K562 (cell line): ENCODE measurements around the gene VEGFB. TPM values are rescaled to one million over a fixed set of nuclear protein-coding genes. Genes with fewer than 3 reads are reported as not detected.

Source experiments
- CREB1 ChIP-seq, 2 experiments: sonication (generic) in 1 of 2; formaldehyde crosslinking in 1 of 2; IDR thresholded peaks; 2 replicates each; pipeline versions ENCODE4 v1.6.1 to v1.8.0; 2012 to 2022; ENCODE audit warnings: inconsistent platforms in 1 of 2, mild to moderate bottlenecking in 1 of 2, missing genetic modification reagents in 1 of 2, moderate library complexity in 1 of 2
- EGR1 ChIP-seq: fragments of 450-650 bp; conservative IDR thresholded peaks from 2 replicates; pipeline ENCODE4 v1.6.1; 2017; ENCODE audit warnings: mild to moderate bottlenecking
- EP300 ChIP-seq: IDR thresholded peaks from 2 replicates; pipeline ENCODE4 v1.6.1; 2012; ENCODE audit warnings: low read length, improper control_type of control experiment
- ETV6 ChIP-seq, 3 experiments: fragments of 150-350 bp in 1 of 3; sonication (generic) in 1 of 3; formaldehyde crosslinking in 1 of 3; IDR thresholded peaks; 2 replicates each; pipeline versions ENCODE4 v1.6.1 to v1.8.0; 2014 to 2022; ENCODE audit warnings: borderline replicate concordance in 2 of 3, low read depth in 2 of 3, antibody characterized with exemption in 1 of 3, low read length in 1 of 3, mild to moderate bottlenecking in 1 of 3, missing genetic modification reagents in 1 of 3
- FOXK2 ChIP-seq, 2 experiments: fragments of 450-650 bp; IDR thresholded peaks in 1 of 2; conservative IDR thresholded peaks in 1 of 2; 2 replicates each; pipeline ENCODE4 v1.6.1; 2016; ENCODE audit warnings: low read depth in 2 of 2, mild to moderate bottlenecking in 1 of 2
- HDAC2 ChIP-seq: fragments of 450-650 bp; IDR thresholded peaks from 2 replicates; pipeline ENCODE4 v1.6.1; 2016; ENCODE audit warnings: mild to moderate bottlenecking
- MCM3 ChIP-seq: fragments of 450-650 bp; IDR thresholded peaks from 2 replicates; pipeline ENCODE4 v1.6.1; 2016
- NR2F6 ChIP-seq: fragments of 450-650 bp; formaldehyde crosslinking; IDR thresholded peaks from 2 replicates; pipeline ENCODE4 v1.4.0; 2020; ENCODE audit warnings: mild to moderate bottlenecking
- POLR2A ChIP-seq: fragments of 450-650 bp; conservative IDR thresholded peaks from 2 replicates; pipeline ENCODE4 v1.6.1; 2016
- POLR2G ChIP-seq: fragments of 200-400 bp; formaldehyde crosslinking; IDR thresholded peaks from 2 replicates; pipeline ENCODE4 v1.6.1; 2017; ENCODE audit warnings: low read depth, mild to moderate bottlenecking, antibody characterized with exemption, low read length, moderate library complexity
- SRF ChIP-seq, 2 experiments: fragments of 250-450, 450-650 bp in 1 of 2; sonication (Bioruptor Pico) in 1 of 2; sonication (generic) in 1 of 2; formaldehyde crosslinking; IDR thresholded peaks; 2 replicates each; pipeline versions ENCODE4 v1.5.0 to v1.5.1; 2020 to 2022; ENCODE audit warnings: mild to moderate bottlenecking in 1 of 2, missing genetic modification reagents in 1 of 2
- SRSF1 ChIP-seq: fragments of 200-400 bp; formaldehyde crosslinking; IDR thresholded peaks from 2 replicates; pipeline ENCODE4 v1.6.1; 2017; ENCODE audit warnings: mild to moderate bottlenecking, low read depth, low read length, moderate library complexity
- TCFL5 ChIP-seq: fragments of 250-450 bp; sonication (Bioruptor Pico); conservative IDR thresholded peaks from 2 replicates; pipeline ENCODE4 v1.6.1; 2021; ENCODE audit warnings: mild to moderate bottlenecking, moderate library complexity, matching md5 sums
- ZBTB17 ChIP-seq: fragments of 450-650 bp; formaldehyde crosslinking; IDR thresholded peaks from 2 replicates; pipeline ENCODE4 v1.4.0; 2020; ENCODE audit warnings: mild to moderate bottlenecking
- ZFX ChIP-seq: sonication (generic); formaldehyde crosslinking; IDR thresholded peaks from 2 replicates; pipeline ENCODE4 v1.8.0; 2022; ENCODE audit warnings: mild to moderate bottlenecking, missing genetic modification reagents, moderate library complexity
- polyA plus RNA-seq, 8 experiments: library from polyadenylated mRNA; depleted of rRNA in 4 of 8; stranded (reverse) in 5 of 8; unstranded in 3 of 8; fragments of >200 nt; fragmentation: Nextera tagmentation in 2 of 8; fragmentation: Illumina TruSeq in 1 of 8; extraction: Ambion mirVana in 2 of 8; extraction: Trizol in 1 of 8; gene quantifications; 2 replicates each; pipeline versions ENCODE4 v1.2.1 to v1.2.3, GENCODE V29; 2011 to 2014; ENCODE audit warnings: inconsistent platforms in 1 of 8, missing spikeins in 1 of 8
- total RNA-seq, 7 experiments: library from RNA; depleted of rRNA in 6 of 7; stranded (reverse); fragments of >200 nt in 6 of 7; fragmentation: Illumina TruSeq in 2 of 7; extraction: Trizol in 2 of 7; gene quantifications; 2 replicates each; pipeline versions ENCODE4 v1.2.1 to v1.2.3, GENCODE V29; 2011 to 2021; ENCODE audit warnings: low replicate concordance in 1 of 7
- TF ChIP-seq, protein P1 (sequence below): fragments of 450-650 bp; IDR thresholded peaks from 2 replicates; pipeline ENCODE4 v1.6.1; 2016; ENCODE audit warnings: borderline replicate concordance
- TF ChIP-seq, protein P2 (sequence below): sonication (generic); formaldehyde crosslinking; IDR thresholded peaks from 2 replicates; pipeline ENCODE4 v1.9.0; 2022; ENCODE audit warnings: mild to moderate bottlenecking, missing genetic modification reagents
- TF ChIP-seq, protein P3 (sequence below): fragments of 250-450 bp; sonication (Bioruptor Pico); IDR thresholded peaks from 2 replicates; pipeline ENCODE4 v1.5.0; 2022; ENCODE audit warnings: mild to moderate bottlenecking
- TF ChIP-seq, protein P4 (sequence below), 3 experiments: fragments of 200-800 bp in 1 of 3; sonication (Bioruptor generic) in 1 of 3; sonication (generic) in 1 of 3; formaldehyde crosslinking in 1 of 3; IDR thresholded peaks; 2 replicates each; pipeline versions ENCODE4 v1.6.1 to v1.8.0; 2016 to 2022; ENCODE audit warnings: mild to moderate bottlenecking in 2 of 3, missing compliant biosample characterization in 2 of 3, missing genetic modification characterization in 2 of 3, missing genetic modification reagents in 1 of 3

Gene VEGFB
- total and polyA plus RNA-seq, 9 of the 15 experiments (the other 6 are each of a cell fraction or from before 2014, with no cell fraction given) = 11.0 to 83.4 (median 25.7) TPM

DNA sequence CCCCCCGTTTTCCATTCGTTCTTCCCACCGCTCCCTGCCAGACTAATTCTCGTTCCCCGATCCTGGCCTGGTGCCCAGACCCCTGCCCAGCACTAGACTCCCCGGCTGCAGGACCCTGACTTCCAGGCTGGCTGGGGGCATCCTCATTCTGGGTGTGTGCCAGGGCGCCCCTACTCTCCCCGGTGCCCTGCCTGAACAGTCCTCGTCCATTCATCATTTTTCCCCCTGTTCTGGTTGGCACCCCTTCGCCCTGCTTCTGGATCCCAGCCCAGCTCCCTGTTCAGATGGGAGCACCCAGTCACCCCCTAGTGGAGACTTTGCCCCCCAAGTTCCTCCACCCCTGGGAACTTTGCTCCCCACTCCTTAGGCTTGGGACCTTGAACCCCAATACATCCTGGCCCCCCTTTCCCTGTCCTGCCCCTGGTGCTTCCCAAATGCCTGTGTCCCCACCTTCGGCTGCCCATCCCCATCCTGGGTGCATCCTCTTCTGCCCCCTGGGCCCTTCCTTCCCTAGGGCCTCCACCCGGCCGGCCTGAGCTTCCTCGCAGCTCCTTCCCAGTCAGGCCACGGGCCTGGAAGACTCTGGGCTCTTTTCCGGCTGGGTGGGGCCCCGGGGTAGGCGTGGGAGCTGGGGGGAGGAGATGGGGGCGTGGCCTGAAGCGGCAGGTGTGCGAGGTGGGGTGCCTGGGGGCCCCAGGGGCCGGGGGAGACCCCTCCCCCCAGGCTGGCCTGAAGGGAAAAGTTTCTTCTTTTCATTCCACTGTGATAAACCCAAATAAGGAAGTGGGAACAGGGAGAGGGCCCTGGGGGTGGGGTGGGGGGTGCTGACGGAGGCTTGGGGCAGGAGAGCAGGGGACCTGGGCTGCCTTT is 17.9 kb downstream of the VEGFB start (continued):
- TF ChIP-seq, protein P1, sequence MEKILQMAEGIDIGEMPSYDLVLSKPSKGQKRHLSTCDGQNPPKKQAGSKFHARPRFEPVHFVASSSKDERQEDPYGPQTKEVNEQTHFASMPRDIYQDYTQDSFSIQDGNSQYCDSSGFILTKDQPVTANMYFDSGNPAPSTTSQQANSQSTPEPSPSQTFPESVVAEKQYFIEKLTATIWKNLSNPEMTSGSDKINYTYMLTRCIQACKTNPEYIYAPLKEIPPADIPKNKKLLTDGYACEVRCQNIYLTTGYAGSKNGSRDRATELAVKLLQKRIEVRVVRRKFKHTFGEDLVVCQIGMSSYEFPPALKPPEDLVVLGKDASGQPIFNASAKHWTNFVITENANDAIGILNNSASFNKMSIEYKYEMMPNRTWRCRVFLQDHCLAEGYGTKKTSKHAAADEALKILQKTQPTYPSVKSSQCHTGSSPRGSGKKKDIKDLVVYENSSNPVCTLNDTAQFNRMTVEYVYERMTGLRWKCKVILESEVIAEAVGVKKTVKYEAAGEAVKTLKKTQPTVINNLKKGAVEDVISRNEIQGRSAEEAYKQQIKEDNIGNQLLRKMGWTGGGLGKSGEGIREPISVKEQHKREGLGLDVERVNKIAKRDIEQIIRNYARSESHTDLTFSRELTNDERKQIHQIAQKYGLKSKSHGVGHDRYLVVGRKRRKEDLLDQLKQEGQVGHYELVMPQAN = peak; percentile 25; the same call in 1 of the 2 replicates
- peak; percentile 62 for TF ChIP-seq POLR2G
- no peak for TF ChIP-seq FOXK2 (conservative IDR thresholded peaks at IDR 0.05 in 1 of 2, IDR thresholded peaks at IDR 0.05 in 1 of 2; ENCODE audit: low read depth in 2 of 2)
- peak; percentile 76 for TF ChIP-seq POLR2A
- TF ChIP-seq, protein P2, sequence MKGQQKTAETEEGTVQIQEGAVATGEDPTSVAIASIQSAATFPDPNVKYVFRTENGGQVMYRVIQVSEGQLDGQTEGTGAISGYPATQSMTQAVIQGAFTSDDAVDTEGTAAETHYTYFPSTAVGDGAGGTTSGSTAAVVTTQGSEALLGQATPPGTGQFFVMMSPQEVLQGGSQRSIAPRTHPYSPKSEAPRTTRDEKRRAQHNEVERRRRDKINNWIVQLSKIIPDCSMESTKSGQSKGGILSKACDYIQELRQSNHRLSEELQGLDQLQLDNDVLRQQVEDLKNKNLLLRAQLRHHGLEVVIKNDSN = no peak
- TF ChIP-seq EP300 = no peak
- TF ChIP-seq, protein P3, sequence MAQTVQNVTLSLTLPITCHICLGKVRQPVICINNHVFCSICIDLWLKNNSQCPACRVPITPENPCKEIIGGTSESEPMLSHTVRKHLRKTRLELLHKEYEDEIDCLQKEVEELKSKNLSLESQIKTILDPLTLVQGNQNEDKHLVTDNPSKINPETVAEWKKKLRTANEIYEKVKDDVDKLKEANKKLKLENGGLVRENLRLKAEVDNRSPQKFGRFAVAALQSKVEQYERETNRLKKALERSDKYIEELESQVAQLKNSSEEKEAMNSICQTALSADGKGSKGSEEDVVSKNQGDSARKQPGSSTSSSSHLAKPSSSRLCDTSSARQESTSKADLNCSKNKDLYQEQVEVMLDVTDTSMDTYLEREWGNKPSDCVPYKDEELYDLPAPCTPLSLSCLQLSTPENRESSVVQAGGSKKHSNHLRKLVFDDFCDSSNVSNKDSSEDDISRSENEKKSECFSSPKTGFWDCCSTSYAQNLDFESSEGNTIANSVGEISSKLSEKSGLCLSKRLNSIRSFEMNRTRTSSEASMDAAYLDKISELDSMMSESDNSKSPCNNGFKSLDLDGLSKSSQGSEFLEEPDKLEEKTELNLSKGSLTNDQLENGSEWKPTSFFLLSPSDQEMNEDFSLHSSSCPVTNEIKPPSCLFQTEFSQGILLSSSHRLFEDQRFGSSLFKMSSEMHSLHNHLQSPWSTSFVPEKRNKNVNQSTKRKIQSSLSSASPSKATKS (CRISPR knock-in tag) = no peak
- no peak for TF ChIP-seq ETV6 (IDR thresholded peaks at IDR 0.05; ENCODE audit: borderline replicate concordance in 1 of 2, low read depth in 2 of 2, low read length in 1 of 2)
- TF ChIP-seq ETV6 (CRISPR knock-in tag; IDR thresholded peaks at IDR 0.05; ENCODE audit: borderline replicate concordance) = no peak
- TF ChIP-seq, protein P4, sequence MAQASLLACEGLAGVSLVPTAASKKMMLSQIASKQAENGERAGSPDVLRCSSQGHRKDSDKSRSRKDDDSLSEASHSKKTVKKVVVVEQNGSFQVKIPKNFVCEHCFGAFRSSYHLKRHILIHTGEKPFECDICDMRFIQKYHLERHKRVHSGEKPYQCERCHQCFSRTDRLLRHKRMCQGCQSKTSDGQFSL (CRISPR knock-in tag; IDR thresholded peaks at IDR 0.05) = 0 out of 2 replicates have a peak, but pooled peaks have one; percentile 7
- TF ChIP-seq, protein P4 (tag; IDR thresholded peaks at IDR 0.05) = no peak
- 0 out of 2 replicates have a peak, but pooled peaks have one; percentile 40 for TF ChIP-seq HDAC2
- peak; percentile 28; the same call in 1 of the 2 replicates for TF ChIP-seq ZFX (CRISPR knock-in tag)
- no peak for TF ChIP-seq SRSF1
- TF ChIP-seq TCFL5 (CRISPR knock-in tag) = no peak
- TF ChIP-seq NR2F6 (CRISPR knock-in tag) = 0 out of 2 replicates have a peak, but pooled peaks have one; percentile 2
- peak; percentile 15; the same call in 1 of the 2 replicates for TF ChIP-seq CREB1 (IDR thresholded peaks at IDR 0.05)
- TF ChIP-seq CREB1 (CRISPR knock-in tag; IDR thresholded peaks at IDR 0.05) = no peak
- no peak for TF ChIP-seq MCM3
- peak; percentile 16; the same call in 1 of the 2 replicates for TF ChIP-seq ZBTB17
- peak; percentile 51 for TF ChIP-seq EGR1
- TF ChIP-seq SRF (CRISPR knock-in tag; IDR thresholded peaks at IDR 0.05) = 0 out of 4 replicates have a peak, but pooled peaks of 1 of the 2 experiments have one; percentile 17
